ENCODE data around the gene CASZ1. TPM values are rescaled to one million over a fixed set of nuclear protein-coding genes. Genes with fewer than 3 reads are reported as not detected.

Gene CASZ1
- total and polyA plus RNA-seq, 2 donors from 2014 or later: 10.1 to 33.0 TPM

DNA sequence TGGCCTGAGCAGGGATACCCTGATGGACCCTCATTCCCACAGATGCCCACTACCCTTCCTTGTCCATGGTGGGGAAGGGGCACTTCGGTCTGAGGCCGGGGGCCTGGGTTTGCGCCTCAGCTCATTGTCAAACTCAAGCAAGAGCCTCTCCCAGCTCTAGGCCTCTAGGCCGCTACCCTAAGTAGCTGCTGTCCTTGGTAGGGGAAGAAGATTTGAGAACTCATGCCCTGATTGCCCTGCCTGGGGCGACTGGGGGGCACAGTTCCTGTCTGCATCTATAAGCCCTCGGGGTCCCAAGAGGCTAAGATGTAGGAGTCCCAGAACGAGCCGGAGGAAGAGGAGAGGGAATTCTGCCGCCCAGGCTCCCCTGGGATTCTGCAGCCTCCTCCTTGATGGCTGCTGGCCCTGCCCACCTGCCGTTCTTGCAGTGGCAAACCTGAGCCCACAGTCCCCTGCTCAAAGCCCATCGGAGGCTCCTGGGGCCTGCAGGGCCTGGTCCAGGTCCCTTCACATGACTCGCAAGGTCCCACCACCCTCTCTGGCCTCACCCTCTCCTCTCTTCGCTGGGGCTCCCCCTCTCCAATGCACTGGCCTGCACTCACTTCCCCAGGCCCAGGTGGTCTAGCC lies 20.4 kb upstream of the CASZ1 start:
- Histone ChIP-seq H3K27ac (ENCODE audit: low read depth in 2 of 2, low read length in 2 of 2) (no peak overlapping the region), H3K9me3 (ENCODE audit: control insufficient read depth in 2 of 3, insufficient read depth in 1 of 3, low read length in 3 of 3) (no peaks in the 10 kb centered on the region), H3K36me3 (ENCODE audit: control insufficient read depth in 2 of 3, insufficient read depth in 3 of 3, low read length in 3 of 3) (no peaks in the 10 kb centered on the region), H3K9ac (ENCODE audit: low read length in 3 of 3) (no peak overlapping the region), H3K4me3 (ENCODE audit: low read length in 3 of 3) (no peak overlapping the region), H3K27me3 (ENCODE audit: control insufficient read depth, insufficient read depth, low read length) (no peaks in the 10 kb centered on the region), H3K4me1 (ENCODE audit: control insufficient read depth in 2 of 3, insufficient read depth in 2 of 3, low read depth in 1 of 3, low read length in 3 of 3) (no peaks in the 10 kb centered on the region)
- TF ChIP-seq CTCF (IDR thresholded peaks at IDR 0.05; ENCODE audit: borderline replicate concordance, extremely low read depth, insufficient read depth): no peak
- intact Hi-C loops (cut with DNase I): no loop called here
- DNase-seq (peak in 1 of 5 donors; percentile 38), FAIRE-seq (no peak)

DNA sequence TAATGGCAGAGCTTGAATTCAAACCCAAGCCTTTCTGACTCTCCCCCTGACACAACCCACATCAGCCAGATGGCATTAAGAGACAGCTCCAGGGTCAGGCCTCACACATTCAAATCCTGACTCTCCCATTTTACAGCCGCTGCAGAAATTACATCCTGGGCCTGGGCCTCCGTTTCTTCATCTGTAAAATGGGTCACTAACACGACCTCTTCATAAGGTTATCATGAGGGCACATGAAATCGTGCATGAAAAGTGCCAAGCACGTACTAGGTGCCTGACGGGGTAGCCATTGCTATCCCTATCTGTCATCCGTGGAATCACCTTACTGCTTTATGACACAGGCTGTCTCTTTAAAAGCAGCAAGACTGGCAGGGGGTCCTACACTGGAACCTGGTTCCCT lies 19.8 kb upstream of the CASZ1 start:
- H3K4me3 ChIP-seq (ENCODE audit: low read length in 3 of 3): no peak overlapping the region
- no peaks in the 10 kb centered on the region for H3K4me1 ChIP-seq (ENCODE audit: control insufficient read depth in 2 of 3, insufficient read depth in 2 of 3, low read depth in 1 of 3, low read length in 3 of 3)
- no peak overlapping the region for H3K9ac ChIP-seq (ENCODE audit: low read length in 3 of 3)
- DNase-seq: peak in 1 of 5 donors; percentile 1
- FAIRE-seq: no peak
- H3K36me3 ChIP-seq (ENCODE audit: control insufficient read depth in 2 of 3, insufficient read depth in 3 of 3, low read length in 3 of 3): no peaks in the 10 kb centered on the region
- no peaks in the 10 kb centered on the region for H3K27me3 ChIP-seq (ENCODE audit: control insufficient read depth, insufficient read depth, low read length)
- H3K9me3 ChIP-seq (ENCODE audit: control insufficient read depth in 2 of 3, insufficient read depth in 1 of 3, low read length in 3 of 3): no peaks in the 10 kb centered on the region
- intact Hi-C loops (cut with DNase I): no loop called here
- no peak overlapping the region for H3K27ac ChIP-seq (ENCODE audit: low read depth in 2 of 2, low read length in 2 of 2)
- TF ChIP-seq CTCF (IDR thresholded peaks at IDR 0.05; ENCODE audit: borderline replicate concordance, extremely low read depth, insufficient read depth): no peak

GRCh38 chr1:10815858-10816195 lies 19.4 kb upstream of the CASZ1 start:
- no peak for FAIRE-seq
- Histone ChIP-seq H3K9me3 (ENCODE audit: control insufficient read depth in 2 of 3, insufficient read depth in 1 of 3, low read length in 3 of 3) (no peaks in the 10 kb centered on the region), H3K4me3 (ENCODE audit: low read length in 3 of 3) (no peak overlapping the region), H3K27me3 (ENCODE audit: control insufficient read depth, insufficient read depth, low read length) (no peaks in the 10 kb centered on the region), H3K27ac (ENCODE audit: low read depth in 2 of 2, low read length in 2 of 2) (no peak overlapping the region), H3K9ac (ENCODE audit: low read length in 3 of 3) (no peak overlapping the region), H3K36me3 (ENCODE audit: control insufficient read depth in 2 of 3, insufficient read depth in 3 of 3, low read length in 3 of 3) (no peaks in the 10 kb centered on the region), H3K4me1 (ENCODE audit: control insufficient read depth in 2 of 3, insufficient read depth in 2 of 3, low read depth in 1 of 3, low read length in 3 of 3) (no peaks in the 10 kb centered on the region)
- peak in 1 of 5 donors; percentile 55 for DNase-seq
- no peak for TF ChIP-seq CTCF (IDR thresholded peaks at IDR 0.05; ENCODE audit: borderline replicate concordance, extremely low read depth, insufficient read depth)
- intact Hi-C loops (cut with DNase I): no loop called here
